Activated T-cell treated with anti-CD3 and anti-CD28 coated beads, Interleukin-2, amount 50 U/mL, for 48 hours (primary cell): ENCODE measurements around the gene TMEM18.

Experiments used
- DNase-seq, 2 experiments: peaks; one replicate each; pipeline ENCODE4 v3.0.0-alpha.2; 2020

Gene TMEM18

DNA sequence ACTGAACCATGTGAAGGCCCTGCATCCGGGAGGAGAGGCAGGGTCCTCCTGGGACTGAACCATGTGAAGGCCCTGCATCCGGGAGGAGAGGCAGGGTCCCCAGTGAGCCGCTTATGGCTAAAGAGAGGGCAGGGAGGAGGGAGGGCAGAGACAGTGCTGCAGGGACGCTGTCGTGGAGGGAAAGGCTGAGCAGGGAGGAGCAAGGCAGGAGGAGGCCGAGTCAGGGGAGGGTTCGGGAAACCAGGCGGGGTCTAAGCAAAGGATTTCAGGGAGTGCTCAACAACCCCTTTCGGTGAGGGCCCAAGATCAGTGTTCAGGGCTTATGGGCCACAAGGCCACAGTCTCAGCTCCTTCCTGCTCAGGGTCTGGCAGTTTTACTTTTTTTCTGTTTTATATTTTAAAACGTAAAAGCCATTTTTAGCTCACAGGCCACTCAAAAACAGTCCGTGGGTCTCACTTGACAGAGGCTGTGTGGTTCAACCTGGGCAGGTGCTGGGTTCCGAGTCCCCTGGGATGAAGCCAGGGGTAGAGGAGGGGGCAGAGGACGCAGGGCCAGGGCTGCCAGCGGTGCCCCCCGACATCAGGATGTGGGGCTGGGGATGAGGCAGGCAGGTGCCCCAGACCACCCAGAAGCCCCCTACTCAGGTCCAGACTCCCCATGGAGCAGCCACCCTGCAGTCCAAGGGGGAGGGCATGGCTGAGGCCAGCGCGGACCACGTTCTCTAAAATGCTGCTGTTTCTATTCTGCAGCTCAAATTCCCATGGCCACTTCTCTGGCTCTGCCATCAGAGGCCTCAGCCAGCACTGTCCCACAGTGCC lies 5.2 kb downstream of the TMEM18 start:
- DNase-seq = no peak

- DNase-seq = no peak
These were observed 6.1 kb downstream of the TMEM18 start for GRCh38 chr2:671072-671471.

DNA sequence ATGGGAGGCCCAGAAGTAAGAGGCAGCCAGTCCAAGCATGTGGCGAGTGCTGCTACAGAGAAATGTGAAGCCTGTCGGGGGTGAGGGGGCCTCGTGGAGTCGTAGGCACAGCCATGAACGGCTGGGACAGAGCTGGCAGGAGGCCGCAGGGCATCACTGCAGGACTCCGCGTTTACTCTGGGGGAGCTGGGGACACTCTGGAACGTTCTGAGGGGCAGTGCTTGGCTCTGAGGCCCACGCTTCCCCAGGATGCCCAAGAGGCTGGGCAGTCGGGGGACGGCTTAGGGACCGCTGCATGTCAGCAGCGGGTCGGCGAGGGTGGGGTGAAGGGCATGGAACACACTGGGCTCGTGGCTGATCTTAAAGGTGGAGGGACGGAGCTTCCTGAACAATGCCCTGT lies 6.6 kb downstream of the TMEM18 start:
- no peak for DNase-seq

GRCh38 chr2:669323-669722 lies 7.9 kb downstream of the TMEM18 start:
- DNase-seq = no peak

- DNase-seq = no peak
These were observed 9.2 kb downstream of the TMEM18 start for GRCh38 chr2:668000-668398.

GRCh38 chr2:667332-667999 lies 9.7 kb downstream of the TMEM18 start:
- DNase-seq = no peak

- no peak for DNase-seq
These were observed 10.8 kb downstream of the TMEM18 start for GRCh38 chr2:666441-666840.

DNA sequence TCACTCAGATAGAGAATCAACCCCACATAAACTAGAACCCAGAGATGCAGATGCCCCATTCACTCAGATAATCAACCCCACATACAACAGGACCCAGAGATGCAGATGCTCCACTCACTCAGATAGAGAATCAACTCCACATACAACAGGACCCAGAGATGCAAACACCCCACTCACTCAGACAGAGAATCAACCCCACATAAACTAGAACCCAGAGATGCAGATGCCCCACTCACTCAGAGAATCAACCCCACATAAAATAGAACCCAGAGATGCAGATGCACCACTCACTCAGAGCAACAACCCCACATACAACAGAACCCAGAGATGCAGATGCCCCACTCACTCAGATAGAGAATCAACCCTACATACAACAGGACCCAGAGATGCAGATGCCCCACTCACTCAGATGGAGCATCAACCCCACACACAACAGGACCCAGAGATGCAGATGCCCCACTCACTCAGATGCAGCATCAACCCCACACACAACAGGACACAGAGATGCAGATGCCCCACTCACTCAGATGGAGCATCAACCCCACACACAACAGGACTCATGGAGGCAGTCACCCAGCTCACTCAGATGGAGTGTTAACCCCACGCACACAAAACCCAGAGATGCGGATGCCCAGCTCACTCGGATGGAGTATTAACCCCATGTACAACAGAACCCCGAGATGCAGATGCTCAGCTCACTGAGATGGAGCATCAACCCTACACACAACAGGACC lies 11.7 kb downstream of the TMEM18 start:
- no peak for DNase-seq

GRCh38 chr2:664063-664462 lies 13.1 kb downstream of the TMEM18 start:
- DNase-seq = no peak

GRCh38 chr2:663221-663620 lies 14.0 kb downstream of the TMEM18 start:
- no peak for DNase-seq

DNA sequence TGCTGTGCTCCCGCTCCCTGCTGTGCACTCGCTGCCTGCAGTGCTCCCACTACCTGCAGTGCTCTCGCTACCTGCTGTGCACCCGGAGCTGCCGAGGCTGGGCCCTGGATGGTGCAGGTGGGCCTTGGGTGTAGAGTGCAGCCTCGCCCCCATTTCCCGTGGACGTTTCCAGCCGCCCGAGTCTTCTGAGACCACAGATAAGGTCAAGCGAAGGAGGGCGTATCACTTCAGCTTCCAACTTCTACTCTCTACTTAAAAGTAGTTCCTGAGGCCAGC lies 15.9 kb downstream of the TMEM18 start:
- DNase-seq = no peak

DNA sequence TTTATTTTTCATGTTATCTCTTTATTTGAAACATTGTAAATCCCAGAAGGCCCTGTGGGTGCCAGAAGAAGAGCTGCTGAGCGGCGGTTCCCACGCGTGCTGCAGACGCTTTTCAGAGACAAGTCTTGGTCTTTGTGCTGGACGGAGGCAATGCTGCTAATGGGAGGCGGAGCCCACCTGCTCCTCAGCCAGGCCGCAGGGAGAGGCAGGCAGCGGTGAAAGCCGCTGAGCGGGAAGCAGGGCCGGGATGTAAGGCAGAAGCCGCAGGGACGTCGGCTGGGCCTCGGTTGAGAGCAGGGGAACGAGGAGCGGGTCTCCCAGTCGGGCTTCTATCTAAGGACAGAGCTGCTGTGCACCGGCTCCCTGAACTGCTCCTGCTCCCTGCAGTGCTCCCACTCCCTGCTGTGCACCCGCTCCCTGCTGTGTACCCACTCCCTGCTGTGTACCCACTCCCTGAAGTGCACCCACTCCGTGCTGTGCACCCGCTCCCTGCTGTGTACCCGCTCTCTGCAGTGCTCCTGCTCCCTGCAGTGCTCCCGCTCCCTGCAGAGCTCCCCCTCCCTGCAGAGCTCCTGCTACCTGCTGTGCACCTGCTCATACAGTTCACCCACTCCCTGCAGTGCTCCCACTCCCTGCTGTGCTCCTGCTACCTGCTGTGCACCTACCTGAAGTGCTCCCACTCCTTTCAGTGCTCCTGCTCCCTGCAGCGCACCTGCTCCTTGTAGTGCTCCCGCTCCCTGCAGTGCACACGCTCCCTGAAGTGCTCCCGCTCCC lies 16.4 kb downstream of the TMEM18 start:
- no peak for DNase-seq

DNA sequence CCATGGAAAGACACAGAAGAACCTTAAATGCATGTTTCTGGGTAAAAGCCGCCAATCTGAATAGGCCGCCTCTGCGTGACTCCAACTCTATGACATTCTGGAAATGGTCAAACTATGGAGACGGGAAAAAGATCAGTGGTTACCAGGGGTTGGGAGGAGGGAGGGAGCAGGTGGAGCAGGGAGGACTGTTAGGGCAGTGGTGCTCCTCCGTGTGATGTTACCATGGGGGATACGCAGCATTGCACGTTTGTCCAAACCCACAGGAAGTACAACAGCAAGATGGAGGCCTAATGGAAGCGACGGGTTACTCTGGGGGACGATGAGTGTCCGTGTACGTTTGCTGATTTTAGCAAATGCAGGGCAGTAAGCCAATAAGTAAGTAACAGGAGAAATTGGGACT lies 17.2 kb downstream of the TMEM18 start:
- DNase-seq = no peak

GRCh38 chr2:658426-658825 lies 18.8 kb downstream of the TMEM18 start:
- no peak for DNase-seq

GRCh38 chr2:657766-658165 lies 19.4 kb downstream of the TMEM18 start:
- no peak for DNase-seq

DNA sequence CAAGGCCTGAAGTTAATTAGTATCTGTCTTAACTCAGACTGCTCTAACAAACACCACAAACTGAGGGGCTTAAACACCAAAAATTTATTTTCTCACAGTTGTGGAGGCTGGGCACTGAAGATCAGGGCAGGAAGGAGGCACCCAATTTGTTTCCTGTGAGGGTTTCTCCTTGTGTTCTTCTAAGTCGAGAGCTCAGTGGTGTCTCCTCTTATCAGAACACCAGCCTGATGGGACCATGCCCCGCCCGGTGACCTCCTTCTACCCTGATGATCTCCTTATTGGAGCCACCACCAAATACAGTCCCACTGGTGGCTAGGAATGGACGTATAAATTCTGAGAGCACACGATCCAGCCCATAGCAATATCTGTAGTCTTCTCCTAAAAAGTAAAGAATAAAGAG lies 20.5 kb downstream of the TMEM18 start:
- no peak for DNase-seq

DNA sequence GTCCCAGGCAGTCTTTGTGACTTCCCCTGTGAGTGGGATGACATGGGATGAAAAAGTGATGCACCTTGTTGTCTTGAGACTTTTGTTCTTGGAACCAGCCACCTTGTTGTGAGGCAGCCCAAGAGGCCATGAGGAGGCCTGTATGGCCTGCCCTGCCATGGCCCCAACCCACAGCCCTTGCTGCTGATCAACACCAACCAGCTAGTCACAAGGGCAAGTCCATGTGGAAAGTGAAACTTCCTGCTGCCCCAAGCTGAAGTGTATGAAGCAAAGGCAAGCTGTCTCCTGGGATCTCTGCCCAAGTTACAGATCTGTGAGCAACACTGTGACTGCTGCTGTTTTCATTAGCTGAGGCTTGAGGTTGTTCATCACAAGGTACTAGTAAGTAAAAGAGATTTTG lies 21.6 kb downstream of the TMEM18 start:
- no peak for DNase-seq

DNA sequence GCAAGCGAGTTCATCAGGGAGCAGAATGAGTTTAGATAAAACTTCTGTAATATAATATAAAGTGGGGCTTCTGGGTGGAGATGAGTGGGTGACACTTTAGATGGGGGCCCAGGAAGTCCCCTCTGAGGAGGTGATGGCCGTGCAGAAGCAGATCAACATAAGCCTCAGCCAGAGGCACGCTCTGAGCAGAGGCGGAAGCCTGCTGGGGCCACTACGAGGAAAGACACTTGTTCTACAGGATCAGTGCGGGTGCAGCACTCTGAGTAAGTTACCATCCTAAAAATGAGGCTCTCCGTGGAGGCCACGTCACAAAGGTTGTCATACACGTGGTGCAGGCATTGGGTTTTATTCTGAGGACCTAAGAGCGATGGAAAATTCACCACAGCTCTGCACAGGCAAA lies 22.3 kb downstream of the TMEM18 start:
- no peak for DNase-seq

GRCh38 chr2:653645-654425 lies 23.4 kb downstream of the TMEM18 start:
- DNase-seq = no peak

- no peak for DNase-seq
These were observed 24.2 kb downstream of the TMEM18 start for GRCh38 chr2:652881-653480.

- DNase-seq = no peak
These were observed 25.2 kb downstream of the TMEM18 start for GRCh38 chr2:651951-652373.
